NCI-H187 (cell line): Measurements from ENCODE around the gene RPA3.
"Not testable (repeated sequence)": the region's sequence is repeated elsewhere in the genome, so short reads cannot be mapped to it uniquely, and the experiment has no call there.

Experiments used
- DNase-seq, 2 experiments: peaks; one replicate each; lab custom pipeline; 2025; lab: John Stamatoyannopoulos, UW

RPA3 gene

DNA sequence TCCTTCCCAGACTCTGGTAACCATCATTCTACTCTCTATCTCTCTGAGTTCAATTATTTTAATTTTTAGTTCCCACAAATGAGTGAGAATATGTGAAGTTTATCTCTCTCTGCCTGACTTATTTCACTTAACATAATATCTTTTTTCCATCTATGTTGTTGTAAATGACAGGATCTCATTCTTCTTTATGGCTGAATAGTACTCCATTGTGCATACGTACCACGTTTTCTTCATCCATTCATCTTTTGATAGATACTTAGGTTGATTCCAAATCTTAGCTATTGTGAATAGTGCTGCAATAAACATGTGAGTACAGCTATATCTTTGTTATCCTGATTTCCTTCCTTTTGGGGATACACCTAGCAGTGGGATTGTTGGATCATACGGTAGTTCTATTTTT lies 23.9 kb downstream of the RPA3 start:
- DNase-seq: no peak

DNA sequence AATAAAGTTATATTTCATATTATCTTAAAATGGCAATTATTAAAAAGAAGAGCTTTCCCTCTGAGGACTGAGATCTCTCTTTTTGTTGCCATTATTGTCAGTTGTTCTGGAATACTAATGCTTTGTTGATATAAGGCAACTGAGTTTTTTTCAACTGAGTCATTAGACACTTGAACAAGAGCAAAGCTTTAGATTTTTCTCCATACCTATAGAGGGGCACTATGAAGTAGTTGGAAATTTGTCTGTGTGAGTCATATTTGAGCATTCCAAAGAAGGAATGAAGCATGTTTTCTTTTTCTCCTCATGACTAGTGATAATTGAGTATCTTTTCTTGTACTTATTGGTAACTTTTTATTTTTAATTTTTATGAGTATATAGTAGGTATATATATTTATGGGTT lies 24.5 kb downstream of the RPA3 start:
- DNase-seq: no peak

DNA sequence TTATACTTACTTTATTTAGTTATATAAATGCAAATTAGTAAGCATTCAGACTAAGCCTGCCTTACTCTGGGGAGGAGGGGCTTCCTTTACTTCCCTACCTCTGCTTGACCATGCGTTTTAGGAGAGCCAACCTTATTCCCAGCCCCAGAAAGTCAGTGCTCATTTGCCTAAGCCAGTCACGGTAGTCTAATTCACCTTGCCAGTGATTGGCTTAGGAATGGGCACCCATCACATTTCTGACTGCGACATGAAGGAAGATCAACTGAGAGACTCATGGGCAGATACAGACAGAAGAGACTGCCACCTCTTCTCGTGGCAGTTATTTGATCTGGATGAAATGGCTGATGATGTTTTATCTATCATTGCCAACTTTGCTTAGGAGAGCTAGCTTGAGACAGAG lies 29.5 kb downstream of the RPA3 start:
- DNase-seq: no peak

DNA sequence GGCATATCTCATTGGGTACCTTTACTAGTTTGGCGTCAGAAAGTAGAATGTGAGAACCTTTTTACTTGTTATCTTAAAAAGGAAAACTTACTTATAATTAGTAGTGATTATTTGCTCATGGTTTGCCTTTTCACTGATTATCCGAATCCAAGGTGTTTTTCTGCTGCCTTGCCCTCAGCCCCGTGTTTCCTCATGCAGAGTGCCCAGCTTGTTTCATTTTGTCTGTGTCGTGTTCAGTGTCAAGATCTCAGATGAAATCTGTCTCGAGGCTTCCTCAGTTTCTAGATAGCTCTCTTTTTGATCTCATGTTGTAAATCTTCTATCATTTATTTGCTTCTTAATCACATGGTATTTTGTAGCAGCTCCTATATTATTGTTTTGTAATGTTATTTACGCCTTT lies 30.1 kb downstream of the RPA3 start:
- no peak for DNase-seq

DNA sequence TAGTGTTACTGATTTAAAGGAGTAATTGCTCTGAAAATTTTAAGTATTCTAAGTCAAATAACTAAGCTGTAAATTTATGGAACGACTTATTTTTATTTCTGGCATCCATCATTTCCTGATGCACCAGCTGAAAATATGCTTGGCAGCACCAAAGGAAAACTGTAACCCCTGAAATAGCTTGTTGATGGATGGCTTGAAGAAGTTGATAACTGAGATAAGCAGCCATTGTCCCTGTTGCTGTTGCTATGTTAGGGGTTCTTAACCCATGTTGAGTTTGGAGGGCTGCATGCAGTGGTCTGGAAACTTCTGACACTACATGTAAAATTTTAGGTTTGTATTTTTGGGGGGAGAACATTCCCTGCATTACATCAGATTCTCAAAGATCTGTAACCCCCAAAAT lies 30.6 kb downstream of the RPA3 start:
- no peak for DNase-seq

DNA sequence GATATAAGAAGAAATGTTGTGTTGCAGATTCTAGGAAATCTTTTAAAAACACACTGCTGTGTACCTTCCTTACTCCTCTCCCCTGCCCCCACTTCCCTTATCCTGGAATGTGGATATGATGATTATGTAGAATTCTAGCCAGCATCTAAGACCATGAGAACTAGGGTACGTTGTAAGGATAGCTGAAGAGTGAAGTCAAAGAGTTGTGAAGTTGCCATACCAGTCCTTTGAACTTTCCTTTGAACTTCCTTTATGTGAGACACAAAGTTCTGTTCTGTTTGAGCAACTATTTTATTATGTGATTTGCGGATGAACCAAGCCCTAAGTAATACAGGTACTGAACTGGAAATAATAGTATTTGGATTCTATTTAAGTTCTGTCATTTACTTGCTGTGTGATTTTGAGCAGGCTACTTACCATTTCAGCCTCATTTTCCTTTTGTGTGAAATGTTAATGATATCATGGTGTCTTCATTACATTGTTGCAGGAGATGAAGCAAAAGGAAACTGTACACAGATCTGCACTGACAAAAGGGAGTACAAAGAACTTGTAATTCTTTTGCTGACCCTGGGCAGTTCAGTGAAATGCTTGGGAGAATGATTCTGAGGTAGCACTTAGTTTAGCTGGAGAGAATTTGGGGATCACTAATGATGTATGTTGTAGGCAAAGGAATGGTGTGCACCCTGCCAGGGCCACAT lies 31.4 kb downstream of the RPA3 start:
- no peak for DNase-seq

DNA sequence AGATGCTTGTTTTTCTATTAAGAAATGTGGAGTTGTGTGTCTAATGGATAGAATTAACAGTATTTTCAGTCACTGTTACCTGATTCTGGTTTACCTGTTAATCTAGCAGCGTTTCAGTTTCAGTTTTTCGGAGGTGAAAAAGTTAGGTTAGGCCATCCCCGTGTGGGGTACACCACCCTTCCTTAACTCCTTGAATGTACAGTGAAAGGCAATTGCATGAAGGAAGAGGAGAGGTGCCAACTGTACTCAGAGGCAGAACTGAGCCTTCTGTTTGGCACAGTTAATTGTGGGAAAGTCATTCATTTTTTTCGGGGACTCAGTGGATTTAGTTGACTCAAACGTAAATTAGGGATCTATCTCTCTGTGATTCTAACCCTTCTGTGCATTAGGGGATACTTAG lies 35.5 kb downstream of the RPA3 start:
- DNase-seq: no peak

DNA sequence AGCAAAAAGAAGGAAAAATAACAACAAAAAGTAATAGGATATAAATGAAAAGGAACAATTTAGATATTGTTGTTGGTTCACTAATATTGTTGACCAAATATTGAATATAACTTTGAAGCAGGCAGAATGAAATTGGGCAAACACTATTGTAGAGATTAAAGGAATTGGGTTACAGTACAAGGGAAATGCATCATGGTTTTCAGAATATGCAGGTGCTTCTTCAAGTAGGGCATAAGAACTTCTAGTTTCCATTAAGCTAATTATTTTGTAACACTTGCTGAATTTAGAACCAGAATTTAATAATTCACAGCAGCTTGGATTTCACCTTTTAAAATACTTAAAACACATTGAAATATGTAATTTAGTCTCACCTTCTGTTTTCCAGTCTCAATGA lies 36.5 kb downstream of the RPA3 start:
- no peak for DNase-seq

DNA sequence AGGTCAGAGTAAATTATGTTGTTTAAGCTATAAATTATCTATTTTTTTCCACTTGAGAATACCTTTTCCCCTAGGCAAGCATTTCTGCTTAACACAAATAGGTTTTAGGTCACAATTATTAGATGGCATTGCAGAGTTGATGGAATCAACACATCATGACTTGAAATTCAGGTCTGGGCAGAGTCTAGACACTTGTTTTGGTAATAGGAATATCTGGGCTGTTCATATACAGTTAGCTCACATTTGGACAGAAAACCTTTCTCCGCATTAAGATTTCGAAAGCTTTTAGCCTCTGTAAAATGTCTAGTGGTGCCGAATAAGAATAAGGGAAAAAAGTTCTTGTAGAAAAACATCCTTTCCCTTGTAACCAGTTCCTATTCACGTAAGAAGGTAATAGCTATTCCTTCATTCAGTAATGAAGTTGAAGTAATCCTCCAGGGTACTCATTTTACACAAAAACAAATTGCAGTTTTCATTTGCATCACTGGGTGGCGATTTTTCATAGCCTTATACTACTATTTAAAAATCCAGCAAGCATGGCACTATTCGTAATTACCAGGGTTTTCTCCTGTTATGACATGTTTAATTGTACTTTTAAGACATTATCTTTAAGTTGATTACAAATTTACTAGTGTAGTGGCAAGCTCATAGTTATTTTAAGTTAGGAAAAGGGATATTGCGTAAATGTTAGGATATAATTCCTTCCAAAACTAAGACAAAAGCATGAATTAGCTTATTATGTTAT lies 37.0 kb downstream of the RPA3 start:
- DNase-seq: peak; percentile 13 to 48

DNA sequence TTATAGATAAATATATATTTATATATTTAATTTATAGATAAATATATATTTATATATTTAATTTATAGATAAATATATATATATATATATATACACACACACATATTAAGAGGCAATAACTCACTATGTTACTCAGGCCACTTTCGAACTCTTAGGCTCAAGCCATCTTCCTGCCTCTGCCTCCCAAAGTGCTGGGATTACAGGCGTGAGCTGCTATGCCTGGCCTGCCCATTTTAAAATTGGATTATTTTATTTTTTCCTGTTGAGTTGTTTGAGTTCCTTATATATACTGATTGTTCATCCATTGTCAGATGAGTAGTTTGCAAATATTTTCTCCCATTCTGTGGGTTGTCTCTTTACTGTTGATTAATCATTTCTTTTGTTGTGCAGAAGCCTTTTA lies 38.8 kb downstream of the RPA3 start:
- not testable (repeated sequence) for DNase-seq

DNA sequence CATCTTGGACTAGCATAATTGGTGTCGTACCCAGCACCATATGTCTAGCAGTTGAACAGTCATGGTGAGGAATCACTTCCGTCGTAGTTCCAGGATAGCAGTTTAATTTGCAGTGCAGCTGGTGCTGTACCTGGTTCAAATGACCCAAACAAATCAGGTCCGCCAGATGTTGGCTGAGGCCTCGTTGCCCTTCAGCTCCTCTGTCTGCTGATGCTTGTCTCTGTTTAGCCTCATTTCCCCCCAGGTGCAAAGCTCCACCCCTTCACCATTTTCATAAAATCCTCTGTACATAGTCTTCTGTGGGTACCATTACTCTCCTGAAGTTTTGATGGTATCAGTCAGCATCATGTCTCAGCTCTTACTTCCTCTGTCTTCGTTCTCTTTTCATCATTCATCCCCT lies 42.7 kb downstream of the RPA3 start:
- DNase-seq: no peak

DNA sequence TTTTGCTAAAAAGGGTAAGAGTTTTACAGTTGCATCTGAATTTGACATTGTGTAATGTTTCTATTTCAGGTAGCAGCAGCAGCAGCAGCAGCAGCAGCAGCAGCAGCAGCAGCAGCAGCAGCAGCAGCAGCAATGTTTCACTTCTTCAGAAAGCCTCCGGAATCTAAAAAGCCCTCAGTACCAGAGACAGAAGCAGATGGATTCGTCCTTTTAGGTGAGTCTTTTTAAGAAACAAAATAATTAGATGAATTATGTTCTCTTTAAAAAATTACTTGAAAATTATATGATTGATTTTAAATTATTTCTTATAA lies 45.2 kb downstream of the RPA3 start:
- no peak for DNase-seq

DNA sequence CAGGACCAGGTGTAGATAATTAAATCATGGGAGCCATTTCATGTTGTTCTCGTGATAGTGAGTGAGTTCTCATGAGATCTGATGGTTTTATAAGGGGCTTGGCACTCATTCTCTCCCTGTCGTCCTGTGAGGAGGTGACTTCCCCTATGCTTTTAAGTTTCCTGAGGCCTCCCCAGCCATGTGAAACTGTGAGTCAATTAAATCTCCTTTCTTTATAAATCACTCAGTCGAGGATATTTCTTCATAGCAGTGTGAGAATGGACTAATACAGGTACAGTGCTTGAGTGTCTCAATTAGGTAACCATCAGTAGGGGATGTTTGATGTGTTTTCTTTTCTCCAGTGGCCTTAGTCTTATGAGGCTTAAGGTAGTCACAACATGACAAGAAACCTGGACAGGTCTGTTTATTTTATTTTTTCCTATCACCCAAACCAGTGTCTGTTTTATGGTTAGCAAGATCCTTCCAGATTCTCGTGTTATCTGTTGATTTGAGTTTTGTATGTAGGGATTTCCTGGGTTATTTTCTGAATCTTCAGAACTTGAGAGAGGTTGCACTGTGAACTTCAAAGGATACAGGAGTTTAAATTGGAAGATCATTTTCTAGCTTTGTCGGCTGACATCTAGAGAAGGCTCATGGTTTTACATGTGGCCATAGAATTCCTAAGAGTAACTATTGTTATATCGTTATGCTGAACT lies 45.7 kb downstream of the RPA3 start:
- DNase-seq: no peak

DNA sequence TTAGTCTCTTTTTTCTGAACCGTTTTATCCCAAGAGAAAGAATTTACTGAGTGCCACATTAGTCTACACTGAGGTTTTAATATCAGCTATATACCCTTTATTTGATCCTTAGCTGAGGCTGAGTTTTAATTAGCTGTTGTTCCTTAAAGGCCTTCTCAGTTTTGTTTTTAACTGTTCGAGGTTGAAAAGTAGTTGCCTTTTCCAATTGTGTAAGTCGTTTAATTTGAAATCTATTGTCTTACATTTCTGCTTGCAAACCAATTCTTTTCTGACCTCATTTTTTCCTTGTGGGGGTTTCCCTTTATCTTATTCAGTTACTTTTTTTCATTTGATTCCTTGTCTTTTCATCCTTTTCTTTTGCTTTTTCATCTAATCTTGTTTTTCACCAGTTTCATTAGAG lies 47.0 kb downstream of the RPA3 start:
- DNase-seq: no peak

DNA sequence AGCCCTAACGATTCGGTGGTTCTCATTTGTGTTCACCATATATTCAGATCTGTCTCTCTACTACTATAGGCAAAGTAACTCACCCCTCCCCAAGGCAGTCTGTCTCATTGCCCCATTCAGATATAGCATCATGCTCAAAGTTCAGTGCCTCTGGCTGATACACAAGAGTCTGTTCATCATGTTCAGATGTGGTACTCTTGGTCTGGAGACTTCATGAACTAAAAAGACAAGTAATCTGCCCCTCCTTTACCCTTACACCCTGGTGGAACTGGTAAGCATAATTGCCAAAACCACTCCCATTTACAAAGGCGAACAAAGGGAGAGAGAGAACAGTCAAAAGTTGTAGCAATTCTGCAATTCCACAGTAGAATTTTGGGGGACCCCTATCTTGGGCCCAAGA lies 47.9 kb downstream of the RPA3 start:
- DNase-seq: no peak

DNA sequence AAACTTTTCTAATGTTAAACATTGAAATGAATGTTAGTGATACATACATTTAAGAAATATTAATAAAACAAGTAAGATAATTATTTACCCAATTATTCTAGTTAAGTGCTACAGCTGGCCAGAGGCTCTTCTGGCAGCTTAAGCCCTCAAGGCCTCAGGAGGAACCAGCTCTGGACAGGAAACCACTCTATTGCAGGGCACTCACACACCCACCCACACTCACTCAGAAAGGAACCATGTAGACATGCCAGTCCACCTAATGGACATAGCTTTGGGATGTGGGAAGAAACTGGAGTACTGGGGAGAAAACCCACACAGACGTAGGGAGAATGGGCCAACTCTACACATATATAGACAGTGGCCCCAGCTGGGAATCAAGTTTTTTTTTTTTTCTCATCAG lies 49.7 kb downstream of the RPA3 start:
- DNase-seq: no peak

DNA sequence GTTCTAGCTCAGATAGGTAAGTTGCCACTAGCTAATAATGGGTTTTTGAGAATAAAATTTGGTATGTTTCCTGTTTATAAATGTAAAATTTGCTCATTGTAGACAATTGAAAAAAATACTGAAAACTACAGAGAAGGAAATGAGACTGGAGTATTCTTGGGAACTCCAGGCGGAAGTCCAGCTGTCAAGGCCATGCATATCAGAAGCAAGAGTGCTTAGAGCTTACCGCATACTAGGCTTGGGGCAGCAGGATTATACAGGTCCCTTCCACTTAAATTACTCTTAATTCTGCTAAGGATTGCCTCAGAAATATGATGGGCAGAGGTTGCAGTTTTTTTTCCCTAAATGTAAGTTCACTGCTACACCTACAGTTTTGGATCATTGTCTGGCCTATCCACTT lies 51.2 kb downstream of the RPA3 start:
- DNase-seq: no peak

DNA sequence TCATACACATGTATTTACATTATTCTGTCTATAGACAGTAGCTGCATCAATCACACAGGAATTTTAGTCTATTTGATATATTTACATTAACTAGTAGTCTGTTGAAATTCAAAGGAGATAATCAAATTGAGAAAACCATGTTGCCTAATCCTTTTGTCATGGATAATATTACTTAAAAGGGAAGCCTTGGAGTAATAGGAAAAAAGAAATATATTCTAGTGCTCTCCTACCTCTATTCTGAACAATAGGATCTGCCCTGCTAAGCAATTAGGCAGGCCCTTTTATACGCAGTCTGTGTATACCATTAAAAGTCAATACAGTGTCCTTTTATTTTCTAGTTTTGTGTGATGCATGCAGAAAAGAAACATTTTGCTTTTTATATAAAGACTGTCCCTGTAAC lies 53.4 kb downstream of the RPA3 start:
- no peak for DNase-seq

DNA sequence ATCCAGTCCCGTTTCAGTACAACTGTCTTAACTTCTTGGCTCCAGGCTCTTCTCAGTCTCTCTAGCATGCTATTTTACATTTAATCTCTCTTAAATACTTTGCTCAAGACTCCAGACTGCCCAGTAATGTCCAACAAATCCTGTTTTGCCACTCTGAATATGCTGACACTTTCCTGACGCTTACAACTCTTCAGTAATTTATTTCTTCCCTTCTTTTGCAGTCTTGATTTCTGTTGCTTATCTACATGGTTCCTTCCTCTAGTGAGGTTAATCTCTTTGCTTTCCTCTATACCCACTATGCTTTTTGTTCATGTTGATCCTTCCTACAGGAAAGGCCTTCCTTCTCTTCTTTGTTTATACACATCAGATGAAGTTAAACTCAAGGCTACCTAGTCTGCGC lies 54.1 kb downstream of the RPA3 start:
- DNase-seq: no peak

DNA sequence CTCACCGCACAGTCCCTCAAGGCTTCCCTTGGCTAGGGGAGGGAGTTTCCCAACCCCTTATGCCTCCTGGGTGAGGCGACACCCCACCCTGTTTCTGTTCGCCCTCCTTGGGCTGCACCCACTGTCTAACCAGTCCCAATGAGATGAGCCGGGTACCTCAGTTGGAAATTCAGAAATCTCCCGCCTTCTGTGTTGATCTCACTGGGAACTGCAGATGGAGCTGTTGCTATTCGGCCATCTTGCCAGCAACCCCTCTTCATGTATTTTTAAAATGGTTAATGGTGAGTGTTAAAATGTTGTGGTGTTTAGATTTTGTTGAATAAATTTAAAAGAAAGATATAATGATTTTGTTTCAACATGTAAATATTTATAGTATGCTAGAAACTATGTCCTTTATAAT lies 55.9 kb downstream of the RPA3 start:
- DNase-seq: no peak

DNA sequence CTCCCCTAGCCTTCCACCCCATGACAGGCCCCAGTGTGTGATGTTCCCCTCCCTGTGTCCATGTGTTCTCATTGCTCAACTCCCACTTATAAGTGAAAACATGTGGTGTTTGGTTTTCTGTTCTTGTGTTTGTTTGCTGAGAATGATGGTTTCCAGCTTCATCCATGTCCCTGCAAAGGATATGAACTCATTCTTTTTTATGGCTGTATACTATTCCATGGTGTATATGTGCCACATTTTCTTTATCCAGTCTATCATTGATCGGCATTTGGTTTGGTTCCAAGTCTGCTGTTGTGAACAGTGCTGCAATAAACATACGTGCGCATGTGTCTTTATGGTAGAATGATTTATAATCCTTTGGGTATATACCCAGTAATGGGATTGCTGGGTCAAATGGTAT lies 61.9 kb downstream of the RPA3 start:
- not testable (repeated sequence) for DNase-seq

DNA sequence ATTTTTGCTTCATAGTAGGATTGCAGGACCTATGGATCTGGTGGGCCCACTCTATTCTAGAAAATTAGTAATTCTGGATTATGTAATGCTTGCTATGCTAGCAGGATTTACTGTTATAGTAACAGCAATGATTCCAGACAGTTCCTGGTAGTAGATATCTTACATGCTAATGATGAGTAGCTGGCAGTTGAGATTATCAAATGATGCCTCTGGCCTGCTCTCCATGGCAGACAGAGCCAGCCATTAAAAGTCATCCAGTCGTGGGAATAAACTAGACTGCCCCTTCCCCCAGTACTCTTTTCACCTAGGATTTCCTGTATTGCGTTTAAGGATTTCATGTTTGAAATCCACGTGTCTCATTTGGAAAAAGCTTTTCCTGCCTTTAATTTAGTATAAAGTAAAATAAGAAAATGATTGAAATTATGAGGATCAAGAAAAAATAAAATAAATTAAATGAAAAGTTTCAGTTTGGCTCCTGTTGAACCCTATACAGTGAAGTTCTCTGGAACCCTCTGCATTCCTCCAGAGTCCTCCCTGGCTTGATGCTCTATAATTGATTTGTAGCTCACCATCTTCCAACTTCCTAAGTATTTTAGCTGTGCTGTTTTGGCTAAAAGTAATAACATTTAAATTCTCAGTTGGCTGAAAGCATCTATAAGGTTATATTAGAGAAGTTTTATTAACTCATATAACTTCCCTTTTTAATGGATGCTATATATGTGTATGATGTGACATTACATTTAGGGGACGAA lies 63.3 kb downstream of the RPA3 start:
- no peak for DNase-seq
